Esophagus muscularis mucosa (tissue), 4 donors: ENCODE results near the gene MAST4. TPM values are rescaled to one million over a fixed set of nuclear protein-coding genes. Genes with fewer than 3 reads are reported as not detected.

Experiments used
- DNase-seq: peaks from one replicate; pipeline ENCODE4 v3.0.0-alpha.2; 2017; ENCODE audit errors: extremely low spot score
- H3K27ac ChIP-seq, 4 donors: fragments of 200-600 bp; sonication (generic); replicated peaks in 1 of 4; 1 replicate in 3 of 4; 2 replicates in 1 of 4; pipeline ENCODE4 v1.5.1; 2016 to 2019; ENCODE audit warnings: mild to moderate bottlenecking in 1 of 4
- H3K27me3 ChIP-seq, 4 donors: fragments of 200-600 bp; sonication (generic); one replicate each; pipeline versions ENCODE4 v1.5.1 to v1.6.0; 2016 to 2019
- H3K36me3 ChIP-seq, 4 donors: fragments of 200-600 bp; sonication (generic); one replicate each; pipeline ENCODE4 v1.5.1; 2016 to 2019
- H3K4me1 ChIP-seq, 4 donors: fragments of 200-600 bp; sonication (generic); one replicate each; pipeline ENCODE4 v1.5.1; 2016 to 2019
- H3K4me3 ChIP-seq, 4 donors: fragments of 200-600 bp; sonication (generic); 1 replicate in 2 of 4; 2 replicates in 2 of 4; pipeline ENCODE4 v1.5.1; 2016 to 2019; ENCODE audit warnings: mild to moderate bottlenecking in 4 of 4, moderate library complexity in 1 of 4
- H3K9me3 ChIP-seq, 4 donors: fragments of 200-600 bp; sonication (generic); 1 replicate in 3 of 4; 2 replicates in 1 of 4; pipeline ENCODE4 v1.5.1; 2016 to 2019
- EP300 ChIP-seq: sonication (generic); formaldehyde crosslinking; IDR thresholded peaks from one replicate; pipeline ENCODE4 v1.6.1; 2017; ENCODE audit warnings: antibody characterized with exemption
- POLR2A ChIP-seq: fragments of 450-650 bp; IDR thresholded peaks from one replicate; pipeline ENCODE4 v1.6.1; 2017; ENCODE audit warnings: antibody characterized with exemption, moderate library complexity, mild to moderate bottlenecking, low read depth
- POLR2AphosphoS5 ChIP-seq, 2 donors: sonication (generic); formaldehyde crosslinking; IDR thresholded peaks; one replicate each; pipeline ENCODE4 v1.6.1; 2017; ENCODE audit warnings: antibody characterized with exemption in 2 of 2
- WGBS: methylation state at CpG from one replicate; pipeline ENCODE4 v1.1.5; 2018; 5-methylcytosine and 5-hydroxymethylcytosine counted together
- intact Hi-C: fragments of 100-400 bp; cut with DNase I; formaldehyde crosslinking; loops from one replicate; pipeline ENCODE4 v1.15.1; 2023
- total RNA-seq, 4 donors: library from RNA; depleted of rRNA; stranded (reverse); fragments of >200 nt; gene quantifications; one replicate each; pipeline versions ENCODE4 v1.1.0 to v1.2.1, GENCODE V29; 2016
- TF ChIP-seq, protein P1 (sequence below), 3 experiments: fragments of 200-600 bp in 2 of 3; fragments of 450-650 bp in 1 of 3; sonication (generic) in 2 of 3; IDR thresholded peaks; one replicate each; pipeline ENCODE4 v1.5.1; 2017 to 2019; ENCODE audit warnings: antibody characterized with exemption in 3 of 3, mild to moderate bottlenecking in 2 of 3, moderate library complexity in 1 of 3

The MAST4 gene
- total RNA-seq, 4 donors from 2014 or later, result 26.2 to 39.7 (median 35.8) TPM

DNA sequence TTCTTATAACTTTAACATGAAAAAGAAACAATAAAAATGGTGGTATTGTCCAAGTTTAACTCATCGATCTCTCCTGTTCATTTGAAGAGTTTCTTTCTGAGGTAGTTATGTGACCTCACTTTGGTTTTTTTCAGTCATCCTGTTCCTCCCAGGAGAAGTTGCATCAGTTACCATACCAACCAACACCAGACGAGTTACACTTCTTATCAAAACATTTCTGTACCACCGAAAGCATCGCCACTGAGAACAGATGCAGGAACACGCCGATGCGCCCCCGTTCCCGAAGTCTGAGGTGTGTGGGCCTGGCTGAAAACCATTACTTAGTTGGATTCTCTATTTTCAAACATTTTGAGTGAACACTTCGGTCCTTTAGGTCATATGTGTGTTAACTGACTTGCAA lies 504.1 kb downstream of the MAST4 start:
- intact Hi-C loops, result no loop called here
- 94% methylated on average over 10 of the region's 10 CpGs for WGBS
- Histone ChIP-seq H3K4me1 (peaks cover 12 to 24% (median 20%) of the 10 kb centered on the region in 4 donors), H3K36me3 (peaks cover 0 to 48% (median 31%) of the 10 kb centered on the region in 4 donors), H3K4me3 (no peak overlapping the region), H3K27me3 (no peaks in the 10 kb centered on the region), H3K9me3 (no peaks in the 10 kb centered on the region), H3K27ac (no peak overlapping the region)
- no peak for DNase-seq
- TF ChIP-seq POLR2A, result no peak
- no peak for TF ChIP-seq POLR2AphosphoS5 (IDR thresholded peaks at IDR 0.05)
- TF ChIP-seq, protein P1, sequence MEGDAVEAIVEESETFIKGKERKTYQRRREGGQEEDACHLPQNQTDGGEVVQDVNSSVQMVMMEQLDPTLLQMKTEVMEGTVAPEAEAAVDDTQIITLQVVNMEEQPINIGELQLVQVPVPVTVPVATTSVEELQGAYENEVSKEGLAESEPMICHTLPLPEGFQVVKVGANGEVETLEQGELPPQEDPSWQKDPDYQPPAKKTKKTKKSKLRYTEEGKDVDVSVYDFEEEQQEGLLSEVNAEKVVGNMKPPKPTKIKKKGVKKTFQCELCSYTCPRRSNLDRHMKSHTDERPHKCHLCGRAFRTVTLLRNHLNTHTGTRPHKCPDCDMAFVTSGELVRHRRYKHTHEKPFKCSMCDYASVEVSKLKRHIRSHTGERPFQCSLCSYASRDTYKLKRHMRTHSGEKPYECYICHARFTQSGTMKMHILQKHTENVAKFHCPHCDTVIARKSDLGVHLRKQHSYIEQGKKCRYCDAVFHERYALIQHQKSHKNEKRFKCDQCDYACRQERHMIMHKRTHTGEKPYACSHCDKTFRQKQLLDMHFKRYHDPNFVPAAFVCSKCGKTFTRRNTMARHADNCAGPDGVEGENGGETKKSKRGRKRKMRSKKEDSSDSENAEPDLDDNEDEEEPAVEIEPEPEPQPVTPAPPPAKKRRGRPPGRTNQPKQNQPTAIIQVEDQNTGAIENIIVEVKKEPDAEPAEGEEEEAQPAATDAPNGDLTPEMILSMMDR (IDR thresholded peaks at IDR 0.05), result no peak

DNA sequence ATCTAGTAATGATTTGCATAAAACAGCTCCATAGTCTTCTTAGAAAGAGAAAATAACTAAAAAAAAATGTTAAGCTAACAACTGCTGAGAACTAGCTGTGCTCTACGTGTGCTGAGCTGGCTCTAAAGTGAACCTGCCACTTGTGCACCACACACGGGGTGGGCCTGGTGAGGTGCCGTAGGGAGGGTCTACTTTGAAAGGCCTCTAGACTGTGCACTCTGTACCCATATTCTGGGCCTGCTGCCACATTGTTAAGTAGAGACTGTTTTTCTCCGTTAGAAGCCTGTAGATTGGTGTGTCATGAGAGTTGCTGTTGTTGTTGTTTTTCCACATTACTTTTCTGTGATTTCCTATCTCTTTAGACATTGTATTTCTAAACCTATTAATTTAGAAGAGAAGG lies 506.5 kb downstream of the MAST4 start:
- intact Hi-C loops, result no loop called here
- WGBS, result 89% methylated on average over 4 of the region's 4 CpGs

DNA sequence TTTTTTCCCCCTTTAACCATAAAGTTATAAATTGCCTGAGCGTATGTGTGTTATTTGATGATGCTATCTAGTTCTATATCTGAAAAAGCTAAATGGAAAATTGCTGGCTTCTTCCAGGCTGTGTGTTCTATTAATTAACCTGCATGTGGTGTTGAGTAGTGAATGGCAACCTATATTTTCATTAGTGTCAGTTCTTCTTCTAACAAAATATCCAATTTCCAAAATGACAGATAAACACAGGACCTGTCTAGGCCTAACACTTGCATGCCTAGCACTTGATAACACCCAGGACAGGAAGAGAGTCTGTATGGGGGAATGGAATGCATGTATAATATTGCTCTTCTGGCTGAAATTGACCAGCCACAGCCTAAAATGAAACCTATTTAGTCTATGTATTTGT lies 508.7 kb downstream of the MAST4 start:
- intact Hi-C loops, result no loop called here
- Histone ChIP-seq H3K4me1 (peaks cover 0 to 7% (median 0%) of the 10 kb centered on the region in 4 donors), H3K9me3 (no peaks in the 10 kb centered on the region), H3K27ac (no peak overlapping the region), H3K36me3 (peaks cover 0 to 77% (median 51%) of the 10 kb centered on the region in 4 donors), H3K27me3 (no peaks in the 10 kb centered on the region), H3K4me3 (no peak overlapping the region)
- TF ChIP-seq, protein P1 (IDR thresholded peaks at IDR 0.05), result no peak
- TF ChIP-seq EP300 (no peak), POLR2A (no peak), POLR2AphosphoS5 (IDR thresholded peaks at IDR 0.05) (no peak)
- 95% methylated on average over 1 of the region's 1 CpG for WGBS
- DNase-seq, result no peak

More for the DNA sequence above, 506.5 kb downstream of the MAST4 start:
- Histone ChIP-seq H3K4me3 (no peak overlapping the region), H3K27me3 (no peaks in the 10 kb centered on the region), H3K4me1 (peaks cover 7 to 13% (median 9%) of the 10 kb centered on the region in 4 donors), H3K27ac (no peak overlapping the region), H3K36me3 (peaks cover 0 to 68% (median 47%) of the 10 kb centered on the region in 4 donors), H3K9me3 (no peaks in the 10 kb centered on the region)
- no peak for DNase-seq
- TF ChIP-seq, protein P1 (IDR thresholded peaks at IDR 0.05), result no peak

DNA sequence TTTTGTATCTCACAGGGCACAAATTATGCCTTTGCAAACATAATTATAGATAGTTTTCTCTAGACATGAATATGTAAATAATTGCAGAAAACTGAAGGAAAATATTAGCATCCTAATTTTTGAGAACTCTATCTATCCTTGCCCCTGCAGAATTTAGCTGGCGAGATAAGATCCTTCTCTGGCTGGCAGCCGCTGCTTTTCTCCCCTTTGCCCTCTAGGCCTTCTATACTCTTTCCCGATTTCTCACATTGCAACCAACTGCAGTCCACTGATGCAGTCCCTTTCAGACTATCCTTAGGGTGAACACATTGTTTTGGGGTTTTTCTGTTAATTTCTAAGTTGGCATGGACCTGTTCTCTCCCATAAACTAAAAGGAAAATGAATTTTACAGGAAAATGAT lies 509.1 kb downstream of the MAST4 start:
- Histone ChIP-seq H3K27me3 (no peaks in the 10 kb centered on the region), H3K4me1 (peaks cover 0 to 7% (median 0%) of the 10 kb centered on the region in 4 donors), H3K9me3 (no peaks in the 10 kb centered on the region), H3K4me3 (no peak overlapping the region), H3K27ac (no peak overlapping the region), H3K36me3 (peaks cover 0 to 81% (median 52%) of the 10 kb centered on the region in 4 donors)
- intact Hi-C loops, result no loop called here
- DNase-seq, result no peak
- WGBS, result 99% methylated on average over 3 of the region's 3 CpGs
- TF ChIP-seq POLR2A (no peak), EP300 (no peak), POLR2AphosphoS5 (IDR thresholded peaks at IDR 0.05) (no peak)
- TF ChIP-seq, protein P1 (IDR thresholded peaks at IDR 0.05), result no peak

DNA sequence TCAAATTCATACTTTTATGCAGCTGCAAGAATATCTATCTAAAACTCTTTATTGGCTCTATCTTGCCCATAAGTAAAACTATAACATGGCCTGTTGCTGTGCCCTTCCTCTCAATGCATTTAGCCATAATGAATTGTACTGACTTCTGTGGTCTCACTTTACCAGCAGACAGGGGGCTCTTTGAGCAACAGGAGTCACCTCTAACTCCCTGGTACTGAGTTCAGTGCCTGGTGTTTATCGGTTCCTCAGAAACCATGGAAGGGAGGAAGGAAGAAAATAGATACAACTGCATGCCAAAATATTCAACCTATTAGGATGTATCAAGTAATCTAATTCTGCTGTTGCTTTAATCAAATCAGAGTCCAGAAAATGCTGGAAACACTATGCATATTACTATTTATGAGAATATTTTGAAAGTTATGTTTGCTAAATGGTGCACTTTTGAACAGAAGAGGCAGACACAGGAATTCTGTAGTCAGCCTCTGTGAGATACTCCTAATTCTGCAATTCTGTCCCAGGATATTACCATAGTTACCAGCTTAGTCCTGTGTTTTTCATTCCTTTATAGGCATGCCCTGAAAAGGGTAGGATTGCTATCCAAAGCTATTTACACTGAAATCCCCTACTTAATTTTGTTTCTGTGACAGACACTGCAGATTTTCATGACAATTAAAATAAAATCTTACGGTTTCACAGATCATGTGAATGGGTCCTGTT lies 510.6 kb downstream of the MAST4 start:
- Histone ChIP-seq H3K4me3 (no peak overlapping the region), H3K36me3 (peaks cover 0 to 84% (median 51%) of the 10 kb centered on the region in 4 donors), H3K27ac (no peak overlapping the region), H3K4me1 (peaks cover 0 to 7% (median 0%) of the 10 kb centered on the region in 4 donors), H3K9me3 (no peaks in the 10 kb centered on the region), H3K27me3 (no peaks in the 10 kb centered on the region)
- TF ChIP-seq POLR2A (no peak), POLR2AphosphoS5 (IDR thresholded peaks at IDR 0.05) (no peak), EP300 (no peak)
- TF ChIP-seq, protein P1 (IDR thresholded peaks at IDR 0.05), result no peak
- whole genome bisulfite sequencing, result 77% methylated on average over 2 of the region's 2 CpGs
- DNase-seq, result no peak
- intact Hi-C loops, result no loop called here
